Esophagus squamous epithelium (tissue), 4 donors: ENCODE measurements around the gene ADIPOR1.

Experiments
- POLR2A ChIP-seq, 4 donors: fragments of 450-650 bp; IDR thresholded peaks; one replicate each; pipeline ENCODE4 v1.6.1; 2017; ENCODE audit warnings: antibody characterized with exemption in 4 of 4, mild to moderate bottlenecking in 4 of 4, moderate library complexity in 3 of 4
- TF ChIP-seq, protein P1 (sequence below), 6 experiments: fragments of 450-650 bp in 4 of 6; fragments of 200-600 bp in 2 of 6; sonication (generic) in 2 of 6; IDR thresholded peaks; one replicate each; pipeline ENCODE4 v1.5.1; 2016 to 2019; ENCODE audit warnings: antibody characterized with exemption in 6 of 6, mild to moderate bottlenecking in 4 of 6, moderate library complexity in 4 of 6

GRCh38 chr1:202989879-202990278, 31.8 kb upstream of the ADIPOR1 start:
- TF ChIP-seq, protein P1, sequence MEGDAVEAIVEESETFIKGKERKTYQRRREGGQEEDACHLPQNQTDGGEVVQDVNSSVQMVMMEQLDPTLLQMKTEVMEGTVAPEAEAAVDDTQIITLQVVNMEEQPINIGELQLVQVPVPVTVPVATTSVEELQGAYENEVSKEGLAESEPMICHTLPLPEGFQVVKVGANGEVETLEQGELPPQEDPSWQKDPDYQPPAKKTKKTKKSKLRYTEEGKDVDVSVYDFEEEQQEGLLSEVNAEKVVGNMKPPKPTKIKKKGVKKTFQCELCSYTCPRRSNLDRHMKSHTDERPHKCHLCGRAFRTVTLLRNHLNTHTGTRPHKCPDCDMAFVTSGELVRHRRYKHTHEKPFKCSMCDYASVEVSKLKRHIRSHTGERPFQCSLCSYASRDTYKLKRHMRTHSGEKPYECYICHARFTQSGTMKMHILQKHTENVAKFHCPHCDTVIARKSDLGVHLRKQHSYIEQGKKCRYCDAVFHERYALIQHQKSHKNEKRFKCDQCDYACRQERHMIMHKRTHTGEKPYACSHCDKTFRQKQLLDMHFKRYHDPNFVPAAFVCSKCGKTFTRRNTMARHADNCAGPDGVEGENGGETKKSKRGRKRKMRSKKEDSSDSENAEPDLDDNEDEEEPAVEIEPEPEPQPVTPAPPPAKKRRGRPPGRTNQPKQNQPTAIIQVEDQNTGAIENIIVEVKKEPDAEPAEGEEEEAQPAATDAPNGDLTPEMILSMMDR (IDR thresholded peaks at IDR 0.05), result no peak
- TF ChIP-seq POLR2A (IDR thresholded peaks at IDR 0.05), result no peak
